GM10248 (cell line): ENCODE results near the gene LILRB2.
"Not testable (repeated sequence)": the region's sequence is repeated elsewhere in the genome, so short reads cannot be mapped to it uniquely, and the experiment has no call there.

Experiments
- CTCF ChIA-PET: fragments of 300-600 bp; sonication (Branson Sonifier 250); formaldehyde crosslinking; extraction: SDS; loops from one replicate; lab custom pipeline; 2021; ENCODE audit warnings: antibody characterized with exemption; lab: Yijun Ruan, JAX
- POLR2A ChIA-PET: fragments of 350-650 bp; sonication (Branson Sonifier 250); formaldehyde crosslinking; extraction: SDS; loops from one replicate; lab custom pipeline; 2020; ENCODE audit warnings: antibody characterized with exemption; lab: Yijun Ruan, JAX
- DNase-seq: peaks from one replicate; pipeline ENCODE4 v3.0.0; 2012; ENCODE audit errors: extremely low spot score
- TF ChIP-seq, protein P1 (sequence below): IDR thresholded peaks from 2 replicates; pipeline ENCODE4 v1.5.1; 2012; ENCODE audit warnings: mild to moderate bottlenecking, low read depth; ENCODE audit errors: extremely low read depth, missing control alignments, control extremely low read depth

Gene LILRB2

DNA sequence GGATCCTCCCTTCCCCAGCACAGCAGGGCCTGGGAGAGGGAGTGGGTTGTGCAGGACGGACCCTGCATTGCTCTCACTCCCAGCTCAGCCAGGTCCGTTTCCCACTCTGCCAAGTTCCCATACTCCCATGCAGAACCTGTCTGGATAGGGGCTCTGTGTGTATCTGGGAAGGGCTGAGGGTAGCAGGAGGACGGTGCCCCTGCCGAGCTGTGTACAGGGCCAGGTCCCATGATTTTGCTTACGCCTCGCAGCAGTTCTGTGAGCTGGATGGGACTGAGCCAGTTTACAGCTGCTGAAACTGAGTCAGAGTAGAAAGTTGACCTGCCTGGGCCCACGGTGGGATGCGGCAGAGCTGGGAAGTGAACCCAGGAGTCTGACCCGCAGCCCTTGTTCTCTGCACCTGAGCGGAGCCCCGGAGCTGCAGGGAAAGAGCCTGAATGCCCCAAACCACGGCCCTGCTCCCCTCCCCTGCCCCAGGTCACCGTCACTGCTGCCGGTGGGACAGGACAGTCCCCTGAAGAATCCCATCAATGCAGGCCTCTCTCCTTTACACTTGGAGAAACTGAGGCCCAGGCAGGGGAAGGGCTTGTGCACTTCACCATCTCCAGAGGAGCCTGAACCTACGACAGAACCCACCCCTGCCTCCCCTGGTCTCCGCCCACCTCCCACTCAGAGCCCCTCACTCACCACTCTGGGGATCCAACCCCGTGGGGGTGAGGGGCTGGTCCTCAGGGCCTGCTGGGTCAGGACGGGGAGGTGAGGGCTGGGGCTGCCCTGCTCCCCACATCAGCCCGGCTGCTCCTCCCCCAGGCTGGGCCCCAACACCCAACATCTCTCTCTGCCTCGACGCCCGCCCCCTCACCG is 27.3 kb downstream of the LILRB2 start:
- ChIA-PET POLR2A (no interaction called here), CTCF (interaction anchor here (1.0 to 1.1 kb wide), 2 partner anchors 12 to 13 kb away, joined by 4 to 7 read pairs; no protein-coding TSS in a partner anchor)
- DNase-seq, result no peak
- TF ChIP-seq, protein P1, sequence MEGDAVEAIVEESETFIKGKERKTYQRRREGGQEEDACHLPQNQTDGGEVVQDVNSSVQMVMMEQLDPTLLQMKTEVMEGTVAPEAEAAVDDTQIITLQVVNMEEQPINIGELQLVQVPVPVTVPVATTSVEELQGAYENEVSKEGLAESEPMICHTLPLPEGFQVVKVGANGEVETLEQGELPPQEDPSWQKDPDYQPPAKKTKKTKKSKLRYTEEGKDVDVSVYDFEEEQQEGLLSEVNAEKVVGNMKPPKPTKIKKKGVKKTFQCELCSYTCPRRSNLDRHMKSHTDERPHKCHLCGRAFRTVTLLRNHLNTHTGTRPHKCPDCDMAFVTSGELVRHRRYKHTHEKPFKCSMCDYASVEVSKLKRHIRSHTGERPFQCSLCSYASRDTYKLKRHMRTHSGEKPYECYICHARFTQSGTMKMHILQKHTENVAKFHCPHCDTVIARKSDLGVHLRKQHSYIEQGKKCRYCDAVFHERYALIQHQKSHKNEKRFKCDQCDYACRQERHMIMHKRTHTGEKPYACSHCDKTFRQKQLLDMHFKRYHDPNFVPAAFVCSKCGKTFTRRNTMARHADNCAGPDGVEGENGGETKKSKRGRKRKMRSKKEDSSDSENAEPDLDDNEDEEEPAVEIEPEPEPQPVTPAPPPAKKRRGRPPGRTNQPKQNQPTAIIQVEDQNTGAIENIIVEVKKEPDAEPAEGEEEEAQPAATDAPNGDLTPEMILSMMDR, result no peak

DNA sequence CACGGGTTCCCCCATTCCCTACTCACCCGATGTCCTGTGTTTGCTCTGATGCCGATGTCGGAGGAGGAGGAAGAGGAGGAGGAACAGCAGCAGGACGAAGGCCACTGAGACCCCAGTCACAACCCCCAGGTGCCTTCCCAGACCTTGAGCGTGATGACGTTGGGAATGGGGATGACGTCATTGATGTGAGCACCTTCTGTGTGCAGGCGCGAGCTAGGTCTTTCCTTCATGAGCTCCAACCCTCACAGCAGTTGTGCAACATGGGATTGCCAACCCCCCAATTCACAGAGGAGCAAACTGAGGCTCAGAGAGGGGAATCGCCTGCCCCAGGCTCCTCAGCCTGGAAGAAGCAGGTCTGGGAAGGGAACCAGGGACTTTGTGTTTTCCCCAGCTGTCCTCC is 28.1 kb downstream of the LILRB2 start:
- TF ChIP-seq, protein P1, result no peak
- ChIA-PET POLR2A (no interaction called here), CTCF (interaction anchor here (1.0 kb wide), 1 partner anchor 13 kb away, joined by 4 read pairs; no protein-coding TSS in a partner anchor)
- no peak for DNase-seq

- ChIA-PET POLR2A (no interaction called here), CTCF (interaction anchor here (1.0 kb wide), 1 partner anchor 14 kb away, joined by 4 read pairs; no protein-coding TSS in a partner anchor)
- no peak for DNase-seq
- TF ChIP-seq, protein P1, result no peak
These were observed 28.7 kb downstream of the LILRB2 start for GRCh38 chr19:54252243-54252642.

- TF ChIP-seq, protein P1, result no peak
- no peak for DNase-seq
- POLR2A ChIA-PET, result no interaction called here
- CTCF ChIA-PET, result interaction anchor here (1.9 kb wide), 1 partner anchor 17 kb away, joined by 7 read pairs; no protein-coding TSS in a partner anchor
These were observed 32.8 kb downstream of the LILRB2 start for GRCh38 chr19:54248016-54248601.

DNA sequence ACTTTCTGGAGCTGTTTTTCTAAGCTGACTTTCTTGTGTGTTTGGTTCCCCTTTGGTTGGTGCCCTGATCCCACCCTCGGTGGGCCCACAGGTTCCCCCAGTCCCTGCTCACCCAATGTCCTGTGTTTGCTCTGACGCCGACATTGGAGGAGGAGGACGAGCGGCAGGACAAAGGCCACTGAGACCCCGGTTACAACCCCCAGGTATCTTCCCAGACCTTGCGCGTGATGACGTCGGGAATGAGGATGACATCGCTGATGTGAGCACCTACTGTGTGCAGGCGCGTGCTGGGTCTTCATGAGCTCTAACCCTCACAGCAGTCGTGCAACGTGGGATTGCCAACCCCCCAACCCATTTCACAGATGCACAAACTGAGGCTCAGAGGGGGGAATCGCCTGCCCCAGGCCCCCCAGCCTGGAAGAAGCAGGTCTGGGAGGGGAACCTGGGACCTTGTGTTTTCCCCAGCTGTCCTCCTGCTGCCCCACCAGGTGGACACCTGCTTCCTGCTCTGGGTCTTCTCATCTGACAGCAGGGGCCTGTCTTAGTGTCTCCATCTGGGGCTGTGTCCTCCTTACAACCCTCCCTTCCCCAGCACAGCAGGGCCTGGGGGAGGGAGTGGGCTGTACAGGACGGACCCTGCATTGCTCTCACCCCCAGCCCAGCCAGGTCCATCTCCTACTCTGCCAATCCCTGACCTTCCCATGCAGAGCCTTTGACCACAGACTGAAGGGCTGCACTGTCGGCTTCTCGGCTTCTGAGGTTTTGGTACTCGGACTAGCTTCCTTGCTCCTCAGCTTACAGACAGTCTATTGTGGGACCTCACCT is 33.6 kb downstream of the LILRB2 start:
- ChIA-PET POLR2A (no interaction called here), CTCF (interaction anchor here (0.9 to 1.9 kb wide), 2 partner anchors 16 to 18 kb away, joined by 4 to 7 read pairs; no protein-coding TSS in a partner anchor)
- TF ChIP-seq, protein P1, result no peak
- DNase-seq, result no peak

DNA sequence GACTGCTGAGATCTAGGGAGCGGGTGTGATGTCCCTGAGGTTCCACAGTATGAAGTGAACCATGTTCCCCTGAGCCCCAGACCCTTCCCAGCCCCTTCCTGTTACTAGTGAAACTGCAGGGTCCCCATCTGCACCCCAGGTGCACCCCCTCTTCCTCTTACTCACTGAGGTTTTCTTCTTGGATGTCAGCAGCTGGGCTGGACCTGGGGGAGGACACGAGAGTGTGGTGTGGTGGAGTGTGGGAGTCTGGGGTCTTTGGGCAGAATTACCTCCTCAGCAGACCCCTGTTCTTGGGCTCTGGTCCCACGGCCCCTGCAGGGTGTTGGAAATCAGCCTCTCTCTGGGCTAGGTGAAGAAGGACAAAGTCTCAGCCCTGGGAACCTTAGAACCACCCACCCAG is 35.0 kb downstream of the LILRB2 start:
- POLR2A ChIA-PET, result no interaction called here
- TF ChIP-seq, protein P1, result no peak
- CTCF ChIA-PET, result no interaction called here
- no peak for DNase-seq

DNA sequence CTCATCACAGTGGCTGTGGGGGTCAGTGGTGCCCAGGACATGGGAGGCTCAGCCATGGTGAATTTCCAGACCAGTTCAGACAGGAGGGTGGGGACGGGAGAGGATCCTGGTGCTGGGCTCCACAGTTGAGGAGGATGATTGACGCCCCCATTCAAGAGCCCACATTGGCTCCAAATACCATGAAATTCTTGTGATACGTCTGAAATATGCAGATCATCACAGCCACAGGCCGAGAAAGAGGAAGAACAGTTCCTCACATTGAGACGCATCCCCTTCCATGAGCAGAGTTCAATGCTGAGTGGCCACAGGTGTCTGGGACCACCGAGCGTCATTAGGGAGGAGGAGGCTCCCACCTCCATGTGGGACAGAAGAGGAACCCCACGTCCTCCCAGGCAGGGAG is 37.1 kb downstream of the LILRB2 start:
- DNase-seq, POLR2A ChIA-PET, CTCF ChIA-PET: not testable (repeated sequence)

DNA sequence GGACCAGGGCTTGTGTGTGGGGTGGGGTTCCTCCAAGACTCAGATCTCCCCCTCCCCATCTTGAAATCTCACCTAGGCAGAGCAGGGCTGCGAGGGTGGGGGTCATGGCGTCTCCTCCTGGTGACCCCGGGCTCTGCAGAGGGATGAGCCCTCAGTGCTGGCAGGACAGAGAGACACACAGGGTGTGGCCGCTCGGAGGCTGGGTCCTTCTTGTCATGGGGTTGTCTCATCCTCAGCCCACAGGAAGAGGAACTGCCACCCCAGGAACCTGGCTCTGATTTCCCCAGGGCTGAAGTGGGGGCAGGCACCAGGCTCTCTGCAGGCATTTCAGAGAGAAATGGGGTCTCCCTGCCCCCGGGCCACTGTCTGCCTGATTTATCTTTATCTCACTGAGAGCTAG is 38.3 kb downstream of the LILRB2 start, which contains the start of gene LILRA6:
Gene LILRA6 (minus strand): TSS at position 145 of the 400 bp plus-strand sequence.
- CTCF ChIA-PET, DNase-seq, POLR2A ChIA-PET: not testable (repeated sequence)

- CTCF ChIA-PET, DNase-seq, POLR2A ChIA-PET: not testable (repeated sequence)
These were observed 38.7 kb downstream of the LILRB2 start for GRCh38 chr19:54242234-54242633.
